Measurements from ENCODE around the gene MRPL20. TPM values are rescaled to one million over a fixed set of nuclear protein-coding genes. Genes with fewer than 3 reads are reported as not detected.
"Not testable (repeated sequence)": the region's sequence is repeated elsewhere in the genome, so short reads cannot be mapped to it uniquely, and the experiment has no call there.

MRPL20 gene
- polyA plus RNA-seq, 3 donors, result 84.3 to 186 (median 156) TPM

DNA sequence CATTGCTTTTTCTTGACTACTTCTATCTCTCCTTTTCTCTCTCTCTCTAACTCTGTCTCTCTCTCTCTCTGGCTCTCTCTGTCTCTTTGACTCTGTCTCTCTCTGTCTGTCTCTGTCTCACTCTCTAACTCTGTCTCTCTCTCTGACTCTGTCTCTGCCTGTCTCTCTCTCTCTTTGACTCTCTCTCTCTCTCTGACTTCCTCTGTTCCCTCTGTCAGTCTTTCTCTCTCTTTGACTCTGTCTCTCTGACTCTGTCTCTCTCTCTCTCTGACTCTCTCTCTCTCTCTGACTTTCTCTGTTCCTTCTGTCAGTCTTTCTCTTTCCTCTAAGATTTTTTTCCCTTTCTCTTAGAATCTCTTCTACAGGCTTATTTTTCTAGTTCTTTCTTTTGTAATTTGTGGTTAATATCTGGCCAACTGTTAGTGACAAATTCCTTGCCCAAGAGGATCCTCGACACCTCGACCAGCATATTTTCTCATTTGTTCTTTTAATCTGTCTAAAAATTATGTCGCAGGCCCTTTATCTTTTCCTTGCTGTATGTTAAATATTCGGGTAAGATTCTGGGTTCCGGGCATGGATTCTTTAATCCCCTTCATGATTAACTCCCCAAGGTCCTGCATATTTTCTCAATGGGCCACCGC is 42.1 kb upstream of the MRPL20 start, which contains the start of gene ATAD3C:
ATAD3C (plus strand) TSS at position 591 of the 641 bp plus-strand sequence. CDS start 995 bp downstream, outside the sequence.
- WGBS (ENCODE audit: insufficient coverage), result no CpG with 5 or more reads among the region's 6 CpGs
- H3K4me1 Mint-ChIP-seq, result no peaks in the 10 kb centered on the region

DNA sequence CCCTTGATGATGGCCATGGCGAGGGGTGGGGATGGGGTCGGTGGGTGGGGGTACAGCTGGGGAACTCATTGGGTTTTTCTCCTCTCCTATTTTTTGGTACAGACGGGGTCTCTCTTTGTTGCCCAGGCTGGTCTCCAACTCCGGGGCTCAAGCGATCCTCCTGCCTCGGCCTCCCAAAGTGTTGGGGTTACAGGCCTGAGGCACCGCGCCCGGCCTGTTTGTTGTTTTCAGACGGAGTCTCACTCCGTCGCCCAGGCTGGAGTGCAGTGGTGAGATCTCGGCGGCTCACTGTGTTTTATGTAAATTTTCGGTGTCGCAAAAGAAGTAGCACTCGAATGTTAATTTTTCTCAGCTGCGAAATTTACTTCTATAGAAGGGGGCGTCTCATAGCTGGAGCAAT is 39.5 kb upstream of the MRPL20 start:
- H3K9me3 ChIP-seq (replicated peaks in 1 of 2; ENCODE audit: control insufficient read depth in 1 of 2, insufficient read depth in 1 of 2, low read length in 2 of 2); H3K27me3 ChIP-seq (ENCODE audit: control insufficient read depth in 2 of 2, insufficient read depth in 2 of 2, low read length in 2 of 2); H3K36me3 Mint-ChIP-seq; intact Hi-C loops (cut with micrococcal nuclease); H3K4me2 ChIP-seq (replicated peaks; ENCODE audit: extremely low read depth, low read length, poor library complexity, severe bottlenecking); H3K9ac ChIP-seq (ENCODE audit: insufficient read depth, low read length, poor library complexity, severe bottlenecking); H3K27ac Mint-ChIP-seq; H3K4me1 ChIP-seq (ENCODE audit: control insufficient read depth in 1 of 2, insufficient read depth in 2 of 2, low read length in 2 of 2); H3K4me1 Mint-ChIP-seq; H2AFZ ChIP-seq (ENCODE audit: insufficient read depth, low read depth, low read length, poor library complexity, severe bottlenecking); H3K4me3 ChIP-seq (replicated peaks in 1 of 3; ENCODE audit: low read depth in 2 of 3, low read length in 3 of 3); H3K79me2 ChIP-seq (ENCODE audit: insufficient read depth, low read length); H3K36me3 ChIP-seq (replicated peaks in 1 of 2; ENCODE audit: control insufficient read depth in 1 of 2, insufficient read depth in 2 of 2, low read length in 2 of 2); DNase-seq; H3K9me3 Mint-ChIP-seq; H4K20me1 ChIP-seq (ENCODE audit: insufficient read depth, low read length); H3K27ac ChIP-seq (ENCODE audit: low read depth in 1 of 2, low read length in 2 of 2); H3K4me3 Mint-ChIP-seq: not testable (repeated sequence)
- H3K27me3 Mint-ChIP-seq (ENCODE audit: low read depth in 3 of 3), result peaks cover 3 to 13% (median 5%) of the 10 kb centered on the region in 3 donors
- WGBS (ENCODE audit: insufficient coverage), result 80% methylated on average over 2 of the region's 19 CpGs

More for the DNA sequence above, 42.1 kb upstream of the MRPL20 start, which contains the start of gene ATAD3C:
- no peak within 1 kb of the TSS for H3K9ac ChIP-seq (ENCODE audit: insufficient read depth, low read length, poor library complexity, severe bottlenecking)
- intact Hi-C loops (cut with micrococcal nuclease), result no loop called here
- TF ChIP-seq, protein P1, sequence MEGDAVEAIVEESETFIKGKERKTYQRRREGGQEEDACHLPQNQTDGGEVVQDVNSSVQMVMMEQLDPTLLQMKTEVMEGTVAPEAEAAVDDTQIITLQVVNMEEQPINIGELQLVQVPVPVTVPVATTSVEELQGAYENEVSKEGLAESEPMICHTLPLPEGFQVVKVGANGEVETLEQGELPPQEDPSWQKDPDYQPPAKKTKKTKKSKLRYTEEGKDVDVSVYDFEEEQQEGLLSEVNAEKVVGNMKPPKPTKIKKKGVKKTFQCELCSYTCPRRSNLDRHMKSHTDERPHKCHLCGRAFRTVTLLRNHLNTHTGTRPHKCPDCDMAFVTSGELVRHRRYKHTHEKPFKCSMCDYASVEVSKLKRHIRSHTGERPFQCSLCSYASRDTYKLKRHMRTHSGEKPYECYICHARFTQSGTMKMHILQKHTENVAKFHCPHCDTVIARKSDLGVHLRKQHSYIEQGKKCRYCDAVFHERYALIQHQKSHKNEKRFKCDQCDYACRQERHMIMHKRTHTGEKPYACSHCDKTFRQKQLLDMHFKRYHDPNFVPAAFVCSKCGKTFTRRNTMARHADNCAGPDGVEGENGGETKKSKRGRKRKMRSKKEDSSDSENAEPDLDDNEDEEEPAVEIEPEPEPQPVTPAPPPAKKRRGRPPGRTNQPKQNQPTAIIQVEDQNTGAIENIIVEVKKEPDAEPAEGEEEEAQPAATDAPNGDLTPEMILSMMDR (IDR thresholded peaks at IDR 0.05), result no peak
- Mint-ChIP-seq H3K27ac (no peak within 1 kb of the TSS), H3K27me3 (ENCODE audit: low read depth in 3 of 3) (peaks cover 2 to 14% (median 3%) of the 10 kb centered on the region in 3 donors), H3K4me3 (no peak within 1 kb of the TSS), H3K36me3 (no peaks in the 10 kb centered on the region), H3K9me3 (no peaks in the 10 kb centered on the region)
- H3K9me3 ChIP-seq (replicated peaks in 1 of 2; ENCODE audit: control insufficient read depth in 1 of 2, insufficient read depth in 1 of 2, low read length in 2 of 2), result no peaks in the 10 kb centered on the region
- no peaks in the 10 kb centered on the region for H3K36me3 ChIP-seq (replicated peaks in 1 of 2; ENCODE audit: control insufficient read depth in 1 of 2, insufficient read depth in 2 of 2, low read length in 2 of 2)
- no peak within 1 kb of the TSS for H3K4me3 ChIP-seq (replicated peaks in 1 of 3; ENCODE audit: low read depth in 2 of 3, low read length in 3 of 3)
- no peaks in the 10 kb centered on the region for H3K4me1 ChIP-seq (ENCODE audit: control insufficient read depth in 1 of 2, insufficient read depth in 2 of 2, low read length in 2 of 2)
- H3K4me2 ChIP-seq (replicated peaks; ENCODE audit: extremely low read depth, low read length, poor library complexity, severe bottlenecking), result no peak within 1 kb of the TSS
- H3K27ac ChIP-seq (ENCODE audit: low read depth in 1 of 2, low read length in 2 of 2), result no peak within 1 kb of the TSS
- H3K79me2 ChIP-seq (ENCODE audit: insufficient read depth, low read length), result no peaks in the 10 kb centered on the region
- no peak for DNase-seq
- no peaks in the 10 kb centered on the region for H3K27me3 ChIP-seq (ENCODE audit: control insufficient read depth in 2 of 2, insufficient read depth in 2 of 2, low read length in 2 of 2)
- H4K20me1 ChIP-seq (ENCODE audit: insufficient read depth, low read length), result no peaks in the 10 kb centered on the region
- no peak within 1 kb of the TSS for H2AFZ ChIP-seq (ENCODE audit: insufficient read depth, low read depth, low read length, poor library complexity, severe bottlenecking)

Measured in CD14-positive monocyte (primary cell).